Sigmoid colon (tissue), 4 donors: ENCODE data around the gene IL6R.

Experiments
- EP300 ChIP-seq, 4 donors: sonication (generic); formaldehyde crosslinking; IDR thresholded peaks; one replicate each; pipeline ENCODE4 v1.6.1; 2017; ENCODE audit warnings: antibody characterized with exemption in 4 of 4
- POLR2A ChIP-seq, 2 donors: fragments of 450-650 bp; IDR thresholded peaks; one replicate each; pipeline ENCODE4 v1.6.1; 2016; ENCODE audit warnings: antibody characterized with exemption in 2 of 2, mild to moderate bottlenecking in 2 of 2, moderate library complexity in 2 of 2
- TF ChIP-seq, protein P1 (sequence below), 4 experiments: fragments of 450-650 bp in 3 of 4; fragments of 200-600 bp in 1 of 4; IDR thresholded peaks; one replicate each; pipeline ENCODE4 v1.5.1; 2016 to 2019; ENCODE audit warnings: antibody characterized with exemption in 4 of 4, mild to moderate bottlenecking in 3 of 4, moderate library complexity in 2 of 4

DNA sequence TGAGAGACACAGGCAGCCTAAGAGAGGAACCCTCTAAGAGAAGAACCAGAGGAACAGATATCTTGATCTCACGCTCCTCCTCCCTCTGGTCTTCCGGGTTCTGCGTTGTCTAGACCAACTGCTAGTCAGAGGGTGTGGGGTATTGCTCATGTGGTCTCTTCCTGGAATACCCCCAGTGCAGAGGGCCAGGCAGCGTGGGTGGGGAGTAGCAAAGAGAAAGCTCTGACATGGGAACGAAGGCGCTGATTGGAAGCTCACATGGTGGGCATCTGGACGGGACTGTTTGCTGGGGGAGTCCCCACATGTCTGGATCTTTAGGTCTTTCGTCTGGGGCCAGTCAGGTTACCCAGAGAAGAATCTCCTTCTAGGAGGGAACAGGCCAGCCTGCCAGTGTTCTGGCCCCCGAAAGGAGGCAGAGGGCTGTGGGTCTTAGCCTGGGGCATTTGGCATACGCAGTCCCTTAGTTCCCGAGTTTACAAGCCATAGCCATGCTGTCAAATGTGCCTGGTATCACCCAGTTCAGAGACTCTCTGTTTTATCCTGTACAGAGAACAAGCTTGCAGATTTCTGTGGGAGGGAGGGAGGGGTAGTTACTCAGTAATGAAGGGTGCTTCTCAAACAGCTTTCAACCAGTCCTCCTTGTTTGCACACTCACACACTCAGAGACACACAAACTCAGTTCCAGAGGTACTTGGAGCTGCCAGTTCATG, 18.3 kb upstream of the IL6R start:
- TF ChIP-seq POLR2A (IDR thresholded peaks at IDR 0.05) (no peak), EP300 (IDR thresholded peaks at IDR 0.05) (no peak)
- TF ChIP-seq, protein P1, sequence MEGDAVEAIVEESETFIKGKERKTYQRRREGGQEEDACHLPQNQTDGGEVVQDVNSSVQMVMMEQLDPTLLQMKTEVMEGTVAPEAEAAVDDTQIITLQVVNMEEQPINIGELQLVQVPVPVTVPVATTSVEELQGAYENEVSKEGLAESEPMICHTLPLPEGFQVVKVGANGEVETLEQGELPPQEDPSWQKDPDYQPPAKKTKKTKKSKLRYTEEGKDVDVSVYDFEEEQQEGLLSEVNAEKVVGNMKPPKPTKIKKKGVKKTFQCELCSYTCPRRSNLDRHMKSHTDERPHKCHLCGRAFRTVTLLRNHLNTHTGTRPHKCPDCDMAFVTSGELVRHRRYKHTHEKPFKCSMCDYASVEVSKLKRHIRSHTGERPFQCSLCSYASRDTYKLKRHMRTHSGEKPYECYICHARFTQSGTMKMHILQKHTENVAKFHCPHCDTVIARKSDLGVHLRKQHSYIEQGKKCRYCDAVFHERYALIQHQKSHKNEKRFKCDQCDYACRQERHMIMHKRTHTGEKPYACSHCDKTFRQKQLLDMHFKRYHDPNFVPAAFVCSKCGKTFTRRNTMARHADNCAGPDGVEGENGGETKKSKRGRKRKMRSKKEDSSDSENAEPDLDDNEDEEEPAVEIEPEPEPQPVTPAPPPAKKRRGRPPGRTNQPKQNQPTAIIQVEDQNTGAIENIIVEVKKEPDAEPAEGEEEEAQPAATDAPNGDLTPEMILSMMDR (IDR thresholded peaks at IDR 0.05), result no peak
